ENCODE measurements around the gene TAF1C. TPM values are rescaled to one million over a fixed set of nuclear protein-coding genes. Genes with fewer than 3 reads are reported as not detected.

Gene TAF1C
- total RNA-seq, 4 donors from 2014 or later: 36.7 to 210 (median 76.3) TPM

GRCh38 chr16:84199861-84200260 is 13.0 kb upstream of the TAF1C start:
- Histone ChIP-seq H3K9me3 (no peaks in the 10 kb centered on the region), H3K27ac (no peak overlapping the region), H3K27me3 (no peaks in the 10 kb centered on the region), H3K4me3 (no peak overlapping the region), H3K4me1 (no peaks in the 10 kb centered on the region), H3K36me3 (no peaks in the 10 kb centered on the region)
- no peak for DNase-seq
- TF ChIP-seq CTCF (IDR thresholded peaks at IDR 0.05) (no peak), POLR2A (IDR thresholded peaks at IDR 0.05) (no peak)
- intact Hi-C loops (cut with DNase I; ENCODE audit: low total_unique reads): no loop called here

GRCh38 chr16:84199097-84199496 is 12.2 kb upstream of the TAF1C start:
- Histone ChIP-seq H3K9me3 (no peaks in the 10 kb centered on the region), H3K4me1 (no peaks in the 10 kb centered on the region), H3K27ac (no peak overlapping the region), H3K27me3 (no peaks in the 10 kb centered on the region), H3K36me3 (no peaks in the 10 kb centered on the region), H3K4me3 (no peak overlapping the region)
- intact Hi-C loops (cut with DNase I; ENCODE audit: low total_unique reads): no loop called here
- DNase-seq: no peak
- TF ChIP-seq POLR2A (IDR thresholded peaks at IDR 0.05) (no peak), CTCF (IDR thresholded peaks at IDR 0.05) (no peak)

GRCh38 chr16:84198401-84198800 is 11.5 kb upstream of the TAF1C start:
- TF ChIP-seq CTCF (IDR thresholded peaks at IDR 0.05): no peak
- TF ChIP-seq POLR2A (IDR thresholded peaks at IDR 0.05): no peak
- H3K27ac ChIP-seq: no peak overlapping the region
- H3K36me3 ChIP-seq: no peaks in the 10 kb centered on the region
- H3K4me1 ChIP-seq: no peaks in the 10 kb centered on the region
- no peaks in the 10 kb centered on the region for H3K9me3 ChIP-seq
- DNase-seq: no peak
- no peak overlapping the region for H3K4me3 ChIP-seq
- no peaks in the 10 kb centered on the region for H3K27me3 ChIP-seq
- intact Hi-C loops (cut with DNase I; ENCODE audit: low total_unique reads): no loop called here

- no peaks in the 10 kb centered on the region for H3K9me3 ChIP-seq
- intact Hi-C loops (cut with DNase I; ENCODE audit: low total_unique reads): no loop called here
- no peaks in the 10 kb centered on the region for H3K27me3 ChIP-seq
- no peak overlapping the region for H3K4me3 ChIP-seq
- no peaks in the 10 kb centered on the region for H3K4me1 ChIP-seq
- H3K36me3 ChIP-seq: no peaks in the 10 kb centered on the region
- no peak for TF ChIP-seq POLR2A (IDR thresholded peaks at IDR 0.05)
- TF ChIP-seq CTCF (IDR thresholded peaks at IDR 0.05): no peak
- H3K27ac ChIP-seq: no peak overlapping the region
- DNase-seq: no peak
These were observed 10.7 kb upstream of the TAF1C start for GRCh38 chr16:84197466-84198128.

- Histone ChIP-seq H3K4me1 (no peaks in the 10 kb centered on the region), H3K9me3 (no peaks in the 10 kb centered on the region), H3K27me3 (no peaks in the 10 kb centered on the region), H3K4me3 (no peak overlapping the region), H3K36me3 (no peaks in the 10 kb centered on the region), H3K27ac (no peak overlapping the region)
- no peak for TF ChIP-seq POLR2A (IDR thresholded peaks at IDR 0.05)
- no peak for TF ChIP-seq CTCF (IDR thresholded peaks at IDR 0.05)
- DNase-seq: no peak
- intact Hi-C loops (cut with DNase I; ENCODE audit: low total_unique reads): no loop called here
These were observed 10.0 kb upstream of the TAF1C start for GRCh38 chr16:84196727-84197394.

All from uterus (tissue), 4 donors.